Heart left ventricle (tissue), 13 donors: ENCODE data around the gene SLC18B1.

Experiments used
- POLR2A ChIP-seq, 2 donors: fragments of 450-650 bp; IDR thresholded peaks; one replicate each; pipeline ENCODE4 v1.6.1; 2017; ENCODE audit warnings: antibody characterized with exemption in 2 of 2, mild to moderate bottlenecking in 2 of 2, moderate library complexity in 2 of 2
- TF ChIP-seq, protein P1 (sequence below), 12 donors: fragments of 200-600 bp; sonication (generic) in 4 of 12; IDR thresholded peaks; one replicate each; pipeline versions ENCODE4 v1.5.0 to v1.8.0; 2018 to 2022; ENCODE audit warnings: antibody characterized with exemption in 12 of 12, mild to moderate bottlenecking in 5 of 12
- donor health status: ischemic (EF 13 %, LVEDD 7.1; RV severe dilation, severe dysfunction).
- donor health status: DM: no; HTN: yes; CAD: no.
- donor health status: DM: no; HTN: no; CAD: no.
- donor health status: ischemic (EF 25% LVEDD 6.9; RV normal size, moderate dysfunction).
- donor health status: ischemic (EF 25% LVEDD 5.7; RV mildly dilated, moderate dysfunction).
- donor health status: ischemic (EF 35%, LVEDD 5.7; RV mildly dilated, moderate dysfunction).
- donor health status: nonischemic (EF 11% LVEDD 7.7; RV severe dilation, severe dysfunction).
- donor health status: DM: yes; HTN: yes; CAD: no.
- donor health status: PGD.
- donor health status: ischemic (EF 29% LVEDD 5.4; RV normal size, mild dysfunction).
- donor health status: nonischemic (EF 23%, LVEDD 6.1; RV moderate dilation, normal function).

- TF ChIP-seq, protein P1, sequence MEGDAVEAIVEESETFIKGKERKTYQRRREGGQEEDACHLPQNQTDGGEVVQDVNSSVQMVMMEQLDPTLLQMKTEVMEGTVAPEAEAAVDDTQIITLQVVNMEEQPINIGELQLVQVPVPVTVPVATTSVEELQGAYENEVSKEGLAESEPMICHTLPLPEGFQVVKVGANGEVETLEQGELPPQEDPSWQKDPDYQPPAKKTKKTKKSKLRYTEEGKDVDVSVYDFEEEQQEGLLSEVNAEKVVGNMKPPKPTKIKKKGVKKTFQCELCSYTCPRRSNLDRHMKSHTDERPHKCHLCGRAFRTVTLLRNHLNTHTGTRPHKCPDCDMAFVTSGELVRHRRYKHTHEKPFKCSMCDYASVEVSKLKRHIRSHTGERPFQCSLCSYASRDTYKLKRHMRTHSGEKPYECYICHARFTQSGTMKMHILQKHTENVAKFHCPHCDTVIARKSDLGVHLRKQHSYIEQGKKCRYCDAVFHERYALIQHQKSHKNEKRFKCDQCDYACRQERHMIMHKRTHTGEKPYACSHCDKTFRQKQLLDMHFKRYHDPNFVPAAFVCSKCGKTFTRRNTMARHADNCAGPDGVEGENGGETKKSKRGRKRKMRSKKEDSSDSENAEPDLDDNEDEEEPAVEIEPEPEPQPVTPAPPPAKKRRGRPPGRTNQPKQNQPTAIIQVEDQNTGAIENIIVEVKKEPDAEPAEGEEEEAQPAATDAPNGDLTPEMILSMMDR (IDR thresholded peaks at IDR 0.05), result peak; percentile 19 to 64 (median 46)
- no peak for TF ChIP-seq POLR2A (IDR thresholded peaks at IDR 0.05)
Observed at GRCh38 chr6:132768051-132768517, 30.4 kb downstream of the SLC18B1 start.
